K562 (cell line): ENCODE results near the gene ESPN. TPM values are rescaled to one million over a fixed set of nuclear protein-coding genes. Genes with fewer than 3 reads are reported as not detected.

Experiments used
- FIP1L1 ChIP-seq: fragments of 200-400 bp; formaldehyde crosslinking; IDR thresholded peaks from 2 replicates; pipeline ENCODE4 v1.6.1; 2018; ENCODE audit warnings: mild to moderate bottlenecking, low read depth, low read length; ENCODE audit not compliant: poor library complexity, severe bottlenecking
- GABPB1 ChIP-seq: sonication (generic); formaldehyde crosslinking; IDR thresholded peaks from 2 replicates; pipeline ENCODE4 v1.8.0; 2022; ENCODE audit warnings: mild to moderate bottlenecking, missing genetic modification reagents
- GATA2 ChIP-seq: sonication (generic); formaldehyde crosslinking; IDR thresholded peaks from 2 replicates; pipeline ENCODE4 v1.4.0; 2020; ENCODE audit warnings: mild to moderate bottlenecking, missing genetic modification reagents
- HDAC8 ChIP-seq: fragments of 450-650 bp; IDR thresholded peaks from 2 replicates; pipeline ENCODE4 v1.6.1; 2016; ENCODE audit warnings: mild to moderate bottlenecking, missing genetic modification characterization, moderate library complexity, missing compliant biosample characterization
- HNRNPK ChIP-seq: fragments of 200-400 bp; formaldehyde crosslinking; IDR thresholded peaks from one replicate; pipeline ENCODE4 v1.6.1; 2018; ENCODE audit warnings: mild to moderate bottlenecking, low read depth, low read length; ENCODE audit not compliant: poor library complexity, severe bottlenecking
- MCM5 ChIP-seq: fragments of 450-650 bp; IDR thresholded peaks from 2 replicates; pipeline ENCODE4 v1.6.1; 2016; ENCODE audit warnings: low read depth
- POLR2AphosphoS2 ChIP-seq: IDR thresholded peaks from 2 replicates; pipeline ENCODE4 v1.6.1; 2012; ENCODE audit warnings: low read length, improper control_type of control experiment
- PURB ChIP-seq: sonication (generic); formaldehyde crosslinking; IDR thresholded peaks from 2 replicates; pipeline ENCODE4 v1.9.0; 2021; ENCODE audit warnings: low read depth, mild to moderate bottlenecking, missing genetic modification reagents
- ZC3H8 ChIP-seq: fragments of 450-650 bp; IDR thresholded peaks from 2 replicates; pipeline ENCODE4 v1.6.1; 2017
- ZNF444 ChIP-seq: fragments of 250-450 bp; sonication (Bioruptor Pico); IDR thresholded peaks from 2 replicates; pipeline ENCODE4 v1.4.0; 2020; ENCODE audit warnings: mild to moderate bottlenecking, moderate library complexity
- polyA plus RNA-seq, 8 experiments: library from polyadenylated mRNA; depleted of rRNA in 4 of 8; stranded (reverse) in 5 of 8; unstranded in 3 of 8; fragments of >200 nt; fragmentation: Nextera tagmentation in 2 of 8; fragmentation: Illumina TruSeq in 1 of 8; extraction: Ambion mirVana in 2 of 8; extraction: Trizol in 1 of 8; gene quantifications; 2 replicates each; pipeline versions ENCODE4 v1.2.1 to v1.2.3, GENCODE V29; 2011 to 2014; ENCODE audit warnings: inconsistent platforms in 1 of 8, missing spikeins in 1 of 8
- total RNA-seq, 7 experiments: library from RNA; depleted of rRNA in 6 of 7; stranded (reverse); fragments of >200 nt in 6 of 7; fragmentation: Illumina TruSeq in 2 of 7; extraction: Trizol in 2 of 7; gene quantifications; 2 replicates each; pipeline versions ENCODE4 v1.2.1 to v1.2.3, GENCODE V29; 2011 to 2021; ENCODE audit warnings: low replicate concordance in 1 of 7
- TF ChIP-seq, protein P1 (sequence below), 2 experiments: fragments of 450-650 bp; formaldehyde crosslinking in 1 of 2; IDR thresholded peaks; 2 replicates each; pipeline versions ENCODE4 v1.4.0 to v1.6.1; 2014 to 2020; ENCODE audit warnings: mild to moderate bottlenecking in 2 of 2, borderline replicate concordance in 1 of 2, low read depth in 1 of 2
- TF ChIP-seq, protein P2 (sequence below), 2 experiments: fragments of 450-650 bp; IDR thresholded peaks; 2 replicates each; pipeline ENCODE4 v1.6.1; 2016; ENCODE audit warnings: mild to moderate bottlenecking in 2 of 2, borderline replicate concordance in 1 of 2, low read depth in 1 of 2, moderate library complexity in 1 of 2

ESPN gene
- total and polyA plus RNA-seq, 9 of the 15 experiments (the other 6 are each of a cell fraction or from before 2014, with no cell fraction given), result 0.07 to 1.2 (median 0.45) TPM; not detected in 3

DNA sequence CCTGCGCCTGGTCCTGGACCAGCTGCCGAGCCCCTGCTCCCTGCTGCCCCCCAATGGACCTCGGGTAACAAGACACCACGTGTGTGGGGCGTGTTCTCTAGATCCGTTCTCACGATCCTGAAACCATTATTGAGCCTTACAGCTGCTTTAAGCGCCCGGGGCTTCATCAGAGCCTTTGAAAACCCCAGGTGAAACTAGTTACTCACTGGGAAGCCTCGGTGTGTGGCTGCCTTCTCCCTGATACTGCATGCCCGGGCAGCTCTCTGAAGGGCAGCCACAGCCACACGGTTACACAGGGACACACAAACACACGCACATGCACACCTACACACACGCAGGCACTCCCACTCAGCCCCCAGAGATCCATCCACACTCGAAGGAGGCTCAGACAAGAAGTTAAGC lies 10.1 kb upstream of the ESPN start (continued):
- TF ChIP-seq, protein P1, sequence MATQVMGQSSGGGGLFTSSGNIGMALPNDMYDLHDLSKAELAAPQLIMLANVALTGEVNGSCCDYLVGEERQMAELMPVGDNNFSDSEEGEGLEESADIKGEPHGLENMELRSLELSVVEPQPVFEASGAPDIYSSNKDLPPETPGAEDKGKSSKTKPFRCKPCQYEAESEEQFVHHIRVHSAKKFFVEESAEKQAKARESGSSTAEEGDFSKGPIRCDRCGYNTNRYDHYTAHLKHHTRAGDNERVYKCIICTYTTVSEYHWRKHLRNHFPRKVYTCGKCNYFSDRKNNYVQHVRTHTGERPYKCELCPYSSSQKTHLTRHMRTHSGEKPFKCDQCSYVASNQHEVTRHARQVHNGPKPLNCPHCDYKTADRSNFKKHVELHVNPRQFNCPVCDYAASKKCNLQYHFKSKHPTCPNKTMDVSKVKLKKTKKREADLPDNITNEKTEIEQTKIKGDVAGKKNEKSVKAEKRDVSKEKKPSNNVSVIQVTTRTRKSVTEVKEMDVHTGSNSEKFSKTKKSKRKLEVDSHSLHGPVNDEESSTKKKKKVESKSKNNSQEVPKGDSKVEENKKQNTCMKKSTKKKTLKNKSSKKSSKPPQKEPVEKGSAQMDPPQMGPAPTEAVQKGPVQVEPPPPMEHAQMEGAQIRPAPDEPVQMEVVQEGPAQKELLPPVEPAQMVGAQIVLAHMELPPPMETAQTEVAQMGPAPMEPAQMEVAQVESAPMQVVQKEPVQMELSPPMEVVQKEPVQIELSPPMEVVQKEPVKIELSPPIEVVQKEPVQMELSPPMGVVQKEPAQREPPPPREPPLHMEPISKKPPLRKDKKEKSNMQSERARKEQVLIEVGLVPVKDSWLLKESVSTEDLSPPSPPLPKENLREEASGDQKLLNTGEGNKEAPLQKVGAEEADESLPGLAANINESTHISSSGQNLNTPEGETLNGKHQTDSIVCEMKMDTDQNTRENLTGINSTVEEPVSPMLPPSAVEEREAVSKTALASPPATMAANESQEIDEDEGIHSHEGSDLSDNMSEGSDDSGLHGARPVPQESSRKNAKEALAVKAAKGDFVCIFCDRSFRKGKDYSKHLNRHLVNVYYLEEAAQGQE (IDR thresholded peaks at IDR 0.05; ENCODE audit: borderline replicate concordance), result no peak; the same call in 1 of the 2 replicates
- TF ChIP-seq, protein P1 (CRISPR knock-in tag; IDR thresholded peaks at IDR 0.05; ENCODE audit: low read depth), result no peak
- TF ChIP-seq PURB (CRISPR knock-in tag) (no peak), MCM5 (no peak), POLR2AphosphoS2 (no peak), HNRNPK (no peak), FIP1L1 (no peak), ZC3H8 (no peak), ZNF444 (CRISPR knock-in tag) (no peak), GATA2 (CRISPR knock-in tag) (no peak), HDAC8 (tag) (no peak), GABPB1 (no peak)
- TF ChIP-seq, protein P2, sequence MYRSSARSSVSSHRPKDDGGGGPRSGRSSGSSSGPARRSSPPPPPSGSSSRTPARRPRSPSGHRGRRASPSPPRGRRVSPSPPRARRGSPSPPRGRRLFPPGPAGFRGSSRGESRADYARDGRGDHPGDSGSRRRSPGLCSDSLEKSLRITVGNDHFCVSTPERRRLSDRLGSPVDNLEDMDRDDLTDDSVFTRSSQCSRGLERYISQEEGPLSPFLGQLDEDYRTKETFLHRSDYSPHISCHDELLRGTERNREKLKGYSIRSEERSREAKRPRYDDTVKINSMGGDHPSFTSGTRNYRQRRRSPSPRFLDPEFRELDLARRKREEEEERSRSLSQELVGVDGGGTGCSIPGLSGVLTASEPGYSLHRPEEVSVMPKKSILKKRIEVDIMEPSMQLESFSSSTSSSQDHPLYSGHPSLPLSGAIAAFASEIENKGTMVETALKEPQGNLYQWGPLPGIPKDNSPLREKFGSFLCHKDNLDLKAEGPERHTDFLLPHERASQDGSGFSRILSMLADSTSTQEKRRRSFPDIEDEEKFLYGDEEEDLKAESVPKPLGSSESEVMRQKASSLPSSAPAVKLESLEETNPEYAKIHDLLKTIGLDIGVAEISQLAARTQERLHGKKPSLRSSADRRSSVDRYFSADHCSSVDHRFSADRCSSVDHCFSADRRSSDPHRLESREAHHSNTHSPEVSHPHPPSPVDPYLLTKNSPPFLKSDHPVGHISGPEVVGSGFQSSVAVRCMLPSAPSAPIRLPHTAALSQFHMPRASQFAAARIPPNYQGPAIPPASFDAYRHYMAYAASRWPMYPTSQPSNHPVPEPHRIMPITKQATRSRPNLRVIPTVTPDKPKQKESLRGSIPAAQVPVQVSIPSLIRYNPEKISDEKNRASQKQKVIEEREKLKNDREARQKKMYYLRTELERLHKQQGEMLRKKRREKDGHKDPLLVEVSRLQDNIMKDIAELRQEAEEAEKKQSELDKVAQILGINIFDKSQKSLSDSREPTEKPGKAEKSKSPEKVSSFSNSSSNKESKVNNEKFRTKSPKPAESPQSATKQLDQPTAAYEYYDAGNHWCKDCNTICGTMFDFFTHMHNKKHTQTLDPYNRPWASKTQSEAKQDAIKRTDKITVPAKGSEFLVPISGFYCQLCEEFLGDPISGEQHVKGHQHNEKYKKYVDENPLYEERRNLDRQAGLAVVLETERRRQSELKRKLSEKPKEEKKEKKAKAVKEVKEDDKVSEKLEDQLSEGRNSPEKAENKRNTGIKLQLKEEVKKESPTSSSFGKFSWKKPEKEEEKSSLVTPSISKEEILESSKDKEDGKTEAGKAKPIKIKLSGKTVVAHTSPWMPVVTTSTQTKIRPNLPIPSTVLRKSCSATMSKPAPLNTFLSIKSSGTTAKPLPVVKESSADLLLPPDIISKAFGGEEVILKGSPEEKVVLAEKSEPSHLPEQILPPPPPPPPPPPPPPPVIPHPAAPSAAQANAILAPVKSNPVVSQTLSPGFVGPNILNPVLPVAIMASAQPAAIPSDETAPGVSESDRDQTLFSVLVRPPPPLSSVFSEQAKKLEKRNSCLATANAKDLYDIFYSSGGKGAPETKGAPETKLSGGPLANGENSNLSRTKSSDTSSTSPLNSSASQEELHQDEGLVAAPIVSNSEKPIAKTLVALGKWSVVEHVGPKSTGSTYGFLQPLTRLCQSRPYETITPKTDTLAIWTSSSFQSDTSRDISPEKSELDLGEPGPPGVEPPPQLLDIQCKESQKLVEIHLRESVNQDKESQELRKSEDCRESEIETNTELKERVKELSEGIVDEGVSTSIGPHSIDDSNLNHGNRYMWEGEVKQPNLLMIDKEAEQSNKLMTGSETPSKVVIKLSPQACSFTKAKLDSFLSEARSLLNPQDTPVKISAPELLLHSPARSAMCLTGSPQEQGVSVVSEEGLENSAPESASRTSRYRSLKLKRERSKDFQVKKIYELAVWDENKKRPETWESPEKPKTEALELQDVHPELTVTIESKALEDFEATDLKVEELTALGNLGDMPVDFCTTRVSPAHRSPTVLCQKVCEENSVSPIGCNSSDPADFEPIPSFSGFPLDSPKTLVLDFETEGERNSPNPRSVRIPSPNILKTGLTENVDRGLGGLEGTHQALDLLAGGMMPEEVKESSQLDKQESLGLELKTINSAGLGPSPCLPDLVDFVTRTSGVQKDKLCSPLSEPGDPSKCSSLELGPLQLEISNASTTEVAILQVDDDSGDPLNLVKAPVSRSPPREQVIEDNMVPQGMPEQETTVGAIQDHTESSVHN (IDR thresholded peaks at IDR 0.05; ENCODE audit: borderline replicate concordance in 1 of 2, low read depth in 1 of 2), result no peak
